Loucy (cell line): ENCODE measurements around the gene FAM161B.
"Not testable (repeated sequence)": the region's sequence is repeated elsewhere in the genome, so short reads cannot be mapped to it uniquely, and the experiment has no call there.

Experiments
- H2AFZ ChIP-seq: fragments of 200-600 bp; sonication (generic); 2 replicates; pipeline ENCODE4 v1.6.0; 2016; ENCODE audit warnings: antibody characterized with exemption, mild to moderate bottlenecking, low read length, moderate library complexity
- H3F3A ChIP-seq: fragments of 200-600 bp; 2 replicates; pipeline ENCODE4 v1.6.0; 2016; ENCODE audit warnings: antibody characterized with exemption, low read depth, mild to moderate bottlenecking
- H3K27me3 ChIP-seq: fragments of 200-600 bp; sonication (generic); 2 replicates; pipeline ENCODE4 v1.6.1; 2014; ENCODE audit warnings: low read length, mild to moderate bottlenecking; ENCODE audit not compliant: insufficient read depth, poor library complexity, severe bottlenecking
- H3K36me3 ChIP-seq: fragments of 200-600 bp; sonication (generic); 2 replicates; pipeline ENCODE4 v1.6.1; 2016; ENCODE audit warnings: low read length; ENCODE audit not compliant: insufficient read depth
- H3K4me1 ChIP-seq: fragments of 200-600 bp; sonication (generic); 2 replicates; pipeline ENCODE4 v1.5.1; 2014; ENCODE audit warnings: low read length, mild to moderate bottlenecking; ENCODE audit not compliant: insufficient read depth, poor library complexity, severe bottlenecking
- H3K4me2 ChIP-seq: fragments of 200-600 bp; sonication (generic); 2 replicates; pipeline ENCODE4 v1.6.0; 2014; ENCODE audit warnings: antibody characterized with exemption, low read length, low read depth, mild to moderate bottlenecking; ENCODE audit not compliant: poor library complexity, severe bottlenecking
- H3K4me3 ChIP-seq: fragments of 200-600 bp; sonication (generic); 2 replicates; pipeline ENCODE4 v1.5.1; 2014; ENCODE audit warnings: low read length, mild to moderate bottlenecking, mixed read lengths; ENCODE audit not compliant: poor library complexity, severe bottlenecking
- H3K79me2 ChIP-seq: fragments of 200-600 bp; sonication (generic); 2 replicates; pipeline ENCODE4 v1.6.1; 2014; ENCODE audit warnings: low read length; ENCODE audit not compliant: insufficient read depth
- H3K9ac ChIP-seq: fragments of 200-600 bp; sonication (generic); 2 replicates; pipeline ENCODE4 v1.6.0; 2014; ENCODE audit warnings: mild to moderate bottlenecking, low read depth, low read length, moderate library complexity; ENCODE audit not compliant: poor library complexity, severe bottlenecking
- H3K9me2 ChIP-seq: fragments of 200-600 bp; sonication (generic); replicated peaks from 2 replicates; pipeline ENCODE4 v1.6.1; 2016; ENCODE audit warnings: low read depth, low read length, mixed read lengths
- H3K9me3 ChIP-seq: fragments of 200-600 bp; sonication (generic); 2 replicates; pipeline ENCODE4 v1.6.1; 2014; ENCODE audit warnings: mild to moderate bottlenecking, antibody characterized with exemption, low read length, low read depth; ENCODE audit not compliant: insufficient read depth
- H4K20me1 ChIP-seq: fragments of 200-600 bp; sonication (generic); 2 replicates; pipeline ENCODE4 v1.6.0; 2014; ENCODE audit warnings: antibody characterized with exemption, low read length, mild to moderate bottlenecking; ENCODE audit not compliant: insufficient read depth, poor library complexity, severe bottlenecking
- EZH2phosphoT487 ChIP-seq: fragments of 200-600 bp; IDR thresholded peaks from 2 replicates; pipeline ENCODE4 v1.6.1; 2018; ENCODE audit warnings: antibody characterized with exemption, mild to moderate bottlenecking, moderate library complexity, borderline replicate concordance
- TF ChIP-seq, protein P1 (sequence below): fragments of 200-600 bp; sonication (generic); conservative IDR thresholded peaks from 2 replicates; pipeline ENCODE4 v1.5.1; 2014; ENCODE audit warnings: mild to moderate bottlenecking, antibody characterized with exemption, low read length

FAM161B gene

DNA sequence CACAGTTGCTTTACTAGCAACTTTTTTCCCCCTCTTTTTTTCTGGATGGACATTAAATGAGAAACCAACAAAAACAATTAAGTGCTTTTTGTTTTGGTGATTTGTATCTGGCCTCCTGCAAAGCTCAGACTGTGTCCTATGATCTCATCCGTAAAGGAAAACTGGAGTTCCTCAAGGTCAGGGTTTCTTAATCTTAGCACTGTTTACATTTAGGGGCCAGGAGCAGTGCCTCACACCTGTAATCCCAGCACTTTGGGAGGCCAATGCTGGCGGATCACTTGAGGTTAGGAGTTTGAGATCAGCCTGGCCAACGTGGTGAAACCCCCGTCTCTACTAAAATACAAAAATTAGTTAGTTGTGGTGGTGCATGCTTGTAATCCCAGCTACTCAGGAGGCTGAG is 41.2 kb upstream of the FAM161B start:
- H3K4me2 ChIP-seq: no peak overlapping the region
- H3K36me3 ChIP-seq: peaks cover 8% of the 10 kb centered on the region; the same call in 1 of the 2 replicates
- no peaks in the 10 kb centered on the region for H3K4me1 ChIP-seq
- H3F3A ChIP-seq: no peaks in the 10 kb centered on the region
- no peaks in the 10 kb centered on the region for H3K27me3 ChIP-seq
- TF ChIP-seq, protein P1, sequence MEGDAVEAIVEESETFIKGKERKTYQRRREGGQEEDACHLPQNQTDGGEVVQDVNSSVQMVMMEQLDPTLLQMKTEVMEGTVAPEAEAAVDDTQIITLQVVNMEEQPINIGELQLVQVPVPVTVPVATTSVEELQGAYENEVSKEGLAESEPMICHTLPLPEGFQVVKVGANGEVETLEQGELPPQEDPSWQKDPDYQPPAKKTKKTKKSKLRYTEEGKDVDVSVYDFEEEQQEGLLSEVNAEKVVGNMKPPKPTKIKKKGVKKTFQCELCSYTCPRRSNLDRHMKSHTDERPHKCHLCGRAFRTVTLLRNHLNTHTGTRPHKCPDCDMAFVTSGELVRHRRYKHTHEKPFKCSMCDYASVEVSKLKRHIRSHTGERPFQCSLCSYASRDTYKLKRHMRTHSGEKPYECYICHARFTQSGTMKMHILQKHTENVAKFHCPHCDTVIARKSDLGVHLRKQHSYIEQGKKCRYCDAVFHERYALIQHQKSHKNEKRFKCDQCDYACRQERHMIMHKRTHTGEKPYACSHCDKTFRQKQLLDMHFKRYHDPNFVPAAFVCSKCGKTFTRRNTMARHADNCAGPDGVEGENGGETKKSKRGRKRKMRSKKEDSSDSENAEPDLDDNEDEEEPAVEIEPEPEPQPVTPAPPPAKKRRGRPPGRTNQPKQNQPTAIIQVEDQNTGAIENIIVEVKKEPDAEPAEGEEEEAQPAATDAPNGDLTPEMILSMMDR: no peak
- TF ChIP-seq EZH2phosphoT487: no peak
- H3K9me3 ChIP-seq: no peaks in the 10 kb centered on the region
- H3K9me2 ChIP-seq: no peaks in the 10 kb centered on the region
- H3K79me2 ChIP-seq: no peaks in the 10 kb centered on the region
- H3K9ac ChIP-seq: no peak overlapping the region
- no peak overlapping the region for H2AFZ ChIP-seq
- no peaks in the 10 kb centered on the region for H4K20me1 ChIP-seq
- no peak overlapping the region for H3K4me3 ChIP-seq

DNA sequence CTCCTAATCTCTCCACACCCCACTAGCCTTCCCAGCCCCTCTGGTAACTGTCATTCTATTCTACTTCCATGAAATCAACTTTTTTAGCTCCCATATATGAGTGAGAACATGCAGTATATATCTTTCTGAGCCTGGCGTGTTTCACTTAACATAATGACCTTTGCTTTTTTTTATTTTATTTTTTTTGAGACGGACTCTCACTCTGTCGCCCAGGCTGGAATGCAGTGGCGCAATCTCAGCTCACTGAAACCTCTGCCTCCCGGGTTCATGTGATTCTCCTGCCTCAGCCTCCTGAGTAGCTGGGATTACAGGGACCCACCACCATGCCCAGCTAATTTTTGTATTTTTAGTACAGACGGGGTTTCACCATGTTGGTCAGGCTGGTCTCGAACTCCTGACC is 38.8 kb upstream of the FAM161B start:
- not testable (repeated sequence) for H3K4me1 ChIP-seq, H4K20me1 ChIP-seq, H3F3A ChIP-seq, H3K9ac ChIP-seq, H2AFZ ChIP-seq, H3K9me2 ChIP-seq, H3K27me3 ChIP-seq, H3K4me2 ChIP-seq, H3K9me3 ChIP-seq, H3K79me2 ChIP-seq, H3K36me3 ChIP-seq, H3K4me3 ChIP-seq

DNA sequence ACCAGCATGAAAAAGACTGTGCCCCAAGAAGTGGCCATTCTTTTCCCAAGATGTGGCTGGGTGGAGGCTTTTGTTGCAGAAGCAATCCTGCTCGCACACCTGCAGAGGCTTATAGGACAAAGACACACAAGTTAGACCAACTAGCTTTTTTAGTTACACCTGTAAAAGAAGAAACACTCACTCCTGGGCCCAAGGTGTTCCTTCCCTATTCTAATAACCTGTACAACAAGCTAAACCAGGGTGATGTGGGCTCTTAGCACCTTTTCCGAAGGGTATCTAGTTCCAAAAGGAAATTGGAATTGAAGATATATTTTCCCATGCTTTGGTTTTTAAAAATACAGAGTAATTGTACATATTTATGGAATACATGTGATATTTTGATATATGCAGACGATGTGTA is 38.2 kb upstream of the FAM161B start:
- TF ChIP-seq, protein P1: no peak
- TF ChIP-seq EZH2phosphoT487: no peak
- Histone ChIP-seq H3F3A (no peaks in the 10 kb centered on the region), H4K20me1 (no peaks in the 10 kb centered on the region), H3K4me2 (no peak overlapping the region), H3K4me3 (no peak overlapping the region), H3K9me2 (no peaks in the 10 kb centered on the region), H3K79me2 (no peaks in the 10 kb centered on the region), H3K36me3 (peaks cover 8% of the 10 kb centered on the region; the same call in 1 of the 2 replicates), H2AFZ (no peak overlapping the region), H3K9me3 (no peaks in the 10 kb centered on the region), H3K4me1 (no peaks in the 10 kb centered on the region), H3K27me3 (no peaks in the 10 kb centered on the region), H3K9ac (no peak overlapping the region)

DNA sequence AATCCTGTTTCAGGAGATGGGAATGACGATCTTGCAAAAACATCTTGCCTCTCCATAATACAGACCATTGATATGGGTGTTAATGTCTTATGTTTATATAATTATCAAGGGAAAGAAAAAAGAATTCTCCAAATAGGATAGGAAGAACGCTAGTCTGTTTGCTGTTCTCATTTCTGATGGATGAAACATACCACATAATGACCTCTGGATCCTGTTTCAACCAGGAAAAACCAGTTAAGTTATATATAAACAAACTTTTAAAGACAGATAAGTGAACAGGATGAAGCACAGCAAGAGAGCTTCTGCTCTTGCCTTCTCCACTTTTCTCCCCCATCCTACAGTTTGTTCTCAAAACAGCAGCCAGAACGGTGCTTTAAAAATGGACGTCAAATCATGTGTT is 28.0 kb upstream of the FAM161B start:
- Histone ChIP-seq H3K4me2 (no peak overlapping the region), H3K27me3 (no peaks in the 10 kb centered on the region), H3K4me1 (no peaks in the 10 kb centered on the region), H2AFZ (no peak overlapping the region), H3K9me3 (no peaks in the 10 kb centered on the region), H3K9me2 (no peaks in the 10 kb centered on the region), H3K9ac (no peak overlapping the region), H4K20me1 (no peaks in the 10 kb centered on the region), H3K4me3 (no peak overlapping the region), H3F3A (no peaks in the 10 kb centered on the region), H3K36me3 (no peaks in the 10 kb centered on the region), H3K79me2 (no peaks in the 10 kb centered on the region)
- no peak for TF ChIP-seq EZH2phosphoT487
- TF ChIP-seq, protein P1: no peak
